ELR (cell line): ENCODE results near the gene NTMT1.
A peak's percentile ranks its signal among the peaks of the same experiment; 100 is the strongest.

Source experiments
- DNase-seq: peaks from one replicate; pipeline ENCODE4 v3.0.0-alpha.2; 2015; ENCODE audit warnings: low read depth

The NTMT1 gene

DNA sequence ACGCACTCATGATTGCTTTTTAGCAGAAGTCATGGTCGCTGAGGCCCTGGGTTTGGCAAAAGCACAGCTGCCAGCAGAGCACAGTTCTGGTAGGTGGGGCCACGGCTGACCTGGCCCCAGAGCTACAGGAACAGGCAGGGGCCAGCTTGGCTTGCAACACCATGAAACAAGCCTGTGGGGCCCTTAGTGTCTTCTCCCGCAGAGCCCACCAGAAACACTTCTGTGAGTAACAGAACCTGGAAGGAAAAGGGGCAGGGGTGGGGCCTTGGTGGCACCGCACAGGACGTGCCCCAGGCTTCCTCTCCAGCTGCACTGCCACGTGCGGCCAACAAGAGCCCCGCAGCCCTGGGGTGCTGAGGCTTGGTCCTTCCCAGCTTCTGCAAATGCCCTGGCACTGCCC lies 11.1 kb downstream of the NTMT1 start:
- no peak for DNase-seq

- DNase-seq, result no peak
These were observed 11.9 kb downstream of the NTMT1 start for GRCh38 chr9:129637673-129638439.

DNA sequence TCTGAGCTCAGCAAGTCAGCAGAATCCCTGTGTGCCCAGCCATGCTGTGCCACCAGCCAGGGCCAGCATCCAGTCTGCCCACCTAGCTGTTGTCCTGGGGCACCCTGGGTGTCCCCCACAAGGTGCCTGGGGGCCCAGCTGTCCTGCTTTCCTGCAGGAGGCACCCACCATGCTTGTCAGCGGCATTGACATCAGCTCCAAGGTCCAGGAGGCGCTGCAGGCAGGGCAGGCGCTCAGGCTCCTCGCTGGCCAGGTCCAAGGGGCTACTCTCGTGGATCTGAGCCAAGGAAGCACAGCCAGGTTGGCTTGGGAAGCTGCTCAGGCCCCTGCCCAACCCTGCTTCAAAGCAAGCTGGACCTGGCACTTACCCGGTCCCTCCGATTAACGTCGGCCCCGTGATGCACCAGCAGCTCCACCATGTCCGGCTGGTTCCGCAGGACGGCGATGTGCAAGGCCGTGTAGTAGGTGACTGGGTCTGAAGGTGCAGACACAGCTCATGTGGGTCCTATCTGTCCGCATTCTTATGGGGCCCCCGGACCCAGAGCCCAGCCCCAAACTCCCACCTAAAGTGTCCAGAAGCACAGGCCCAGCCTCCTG lies 13.2 kb downstream of the NTMT1 start:
- DNase-seq, result no peak

DNA sequence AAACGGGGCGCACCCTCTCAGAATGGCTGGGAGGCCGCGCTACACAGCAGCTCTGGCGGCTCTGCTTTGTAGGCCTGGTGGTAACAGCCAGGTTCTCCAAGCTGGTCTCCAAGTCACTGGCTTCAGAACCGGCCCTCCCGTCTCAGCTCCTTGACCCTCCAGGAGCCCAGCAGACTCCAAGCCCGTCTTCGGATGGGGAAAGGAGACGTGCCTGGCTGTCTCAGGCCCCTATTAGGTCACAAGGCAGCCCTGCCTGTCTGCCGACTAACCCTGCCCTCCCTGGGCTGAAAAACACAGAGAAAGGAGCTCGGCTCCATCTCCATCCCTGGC lies 13.8 kb downstream of the NTMT1 start:
- no peak for DNase-seq

DNA sequence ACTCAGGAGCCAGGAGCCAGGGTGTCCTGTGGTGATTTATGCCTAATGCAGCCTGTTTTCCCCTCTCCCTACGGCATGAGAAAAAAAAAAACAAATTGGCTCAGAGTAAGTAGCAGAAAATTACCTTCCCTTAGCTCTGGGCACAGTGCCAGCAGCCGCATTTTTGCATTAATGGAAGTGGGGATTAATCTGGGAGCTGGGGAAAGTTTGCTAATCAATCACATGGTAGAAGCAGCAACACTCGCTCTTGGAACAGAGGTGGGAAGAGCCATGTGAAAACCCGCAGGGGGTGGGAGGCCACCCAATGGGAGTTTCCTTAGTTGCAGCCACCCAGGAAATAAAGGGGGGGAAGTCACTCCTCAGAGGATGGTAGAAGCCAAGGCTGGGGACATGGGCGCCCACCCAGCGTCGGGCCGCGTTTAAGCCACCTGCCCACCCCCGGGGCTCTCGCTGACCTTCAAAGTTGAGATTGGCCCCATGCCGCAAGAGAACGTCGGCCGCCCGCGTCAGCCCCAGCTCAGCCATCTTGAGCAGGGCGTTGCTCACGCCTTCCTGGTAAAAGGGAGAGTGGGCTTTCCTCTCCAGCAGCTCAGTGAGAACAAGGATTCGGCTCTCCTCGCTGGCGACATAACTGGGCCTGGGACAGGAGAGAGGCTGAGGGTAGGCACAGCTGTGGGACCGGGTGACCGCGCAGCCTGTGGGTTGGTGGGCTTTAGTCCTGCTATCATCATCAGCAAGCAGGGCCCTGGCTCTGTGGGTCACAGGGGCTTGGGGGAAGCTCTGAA lies 14.3 kb downstream of the NTMT1 start:
- no peak for DNase-seq

GRCh38 chr9:129640871-129641749 lies 15.1 kb downstream of the NTMT1 start:
- DNase-seq, result no peak

DNA sequence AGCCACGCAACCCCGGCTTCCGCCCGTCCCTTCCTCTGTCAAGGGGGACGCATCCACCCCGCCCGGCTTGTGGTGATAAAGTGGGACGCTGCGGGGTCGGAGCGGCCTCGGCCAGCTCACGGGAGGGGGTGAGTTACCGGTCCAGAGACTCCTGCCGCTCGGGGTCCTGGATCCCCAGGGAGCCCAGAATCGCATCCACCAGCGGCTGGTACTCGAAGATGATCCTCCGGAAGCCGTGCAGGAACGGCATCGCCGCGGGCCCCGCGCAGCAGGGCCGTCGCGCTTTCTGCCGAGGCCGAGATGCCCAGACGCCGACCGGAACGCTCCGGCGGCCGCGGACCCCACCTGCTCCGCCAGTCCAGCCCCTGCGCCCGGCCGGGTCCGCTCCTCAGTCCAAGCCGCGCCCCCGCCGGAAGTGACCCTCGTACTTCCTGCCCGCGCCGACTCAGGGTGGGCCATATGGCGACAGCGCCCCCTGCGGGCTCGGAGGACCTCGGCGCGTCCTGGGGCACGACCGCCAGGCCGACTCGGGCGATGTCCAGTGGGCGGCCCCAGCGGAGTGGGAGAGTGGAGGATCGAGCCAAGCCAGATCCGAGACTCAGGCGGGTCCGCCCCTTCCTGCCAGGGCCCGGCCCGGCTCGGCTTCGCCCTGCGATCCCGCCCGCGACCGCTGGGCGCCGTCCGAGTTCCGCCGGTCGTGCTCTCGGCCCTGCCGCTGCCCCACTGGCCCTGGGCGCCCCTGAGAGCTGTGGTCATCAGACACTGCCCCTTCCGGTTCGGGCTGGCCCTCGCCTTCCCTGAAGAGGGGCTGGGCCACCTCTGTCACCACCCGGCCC lies 16.0 kb downstream of the NTMT1 start, which contains the start of gene ASB6:
ASB6 (minus strand) TSS at position 402 of the 836 bp plus-strand sequence; CDS start at position 250, 152 bp downstream.
- DNase-seq, result peak; percentile 96

- no peak for DNase-seq
These were observed 17.7 kb downstream of the NTMT1 start for GRCh38 chr9:129643706-129644105.

- no peak for DNase-seq
These were observed 18.4 kb downstream of the NTMT1 start for GRCh38 chr9:129644365-129644764.

DNA sequence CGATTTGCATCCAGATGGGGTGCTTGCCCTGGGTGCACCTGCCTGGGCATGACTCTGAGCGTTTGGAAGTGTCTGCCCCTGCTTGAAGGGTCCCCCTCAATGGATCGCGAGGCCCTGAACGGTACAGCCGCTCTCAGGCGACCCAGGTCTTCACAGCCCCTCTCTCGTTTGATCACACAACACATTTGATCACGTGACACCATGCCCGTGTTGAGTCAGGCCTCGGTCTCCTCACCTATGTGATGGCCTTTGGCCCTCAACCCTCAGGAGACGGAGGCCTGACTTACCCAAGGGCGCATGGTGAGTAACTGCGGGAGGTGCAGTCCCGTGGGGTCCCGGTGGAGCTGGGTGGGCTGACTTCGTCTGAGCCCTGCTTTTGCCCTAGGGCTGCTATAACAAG lies 18.9 kb downstream of the NTMT1 start:
- DNase-seq, result no peak

DNA sequence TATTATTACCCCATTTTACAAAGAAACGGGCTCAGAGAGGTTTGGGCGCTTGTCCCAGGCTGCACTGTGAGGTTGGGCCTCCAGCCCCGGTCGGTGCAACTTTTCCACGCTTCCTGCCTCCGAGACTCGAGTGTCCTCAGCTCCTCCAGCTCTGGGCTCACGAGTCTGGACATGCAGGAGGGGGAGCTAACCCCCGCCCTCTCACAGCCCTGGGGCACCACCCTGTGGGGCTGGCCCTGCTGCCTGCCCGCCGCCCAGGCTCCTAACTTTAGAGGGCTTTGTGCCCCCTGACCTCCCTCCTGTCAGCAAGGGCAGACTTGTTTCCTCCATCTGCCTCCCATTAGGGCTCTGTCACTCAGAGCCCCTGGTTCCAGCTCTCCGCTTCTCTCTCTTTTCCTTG lies 20.3 kb downstream of the NTMT1 start:
- DNase-seq, result no peak

DNA sequence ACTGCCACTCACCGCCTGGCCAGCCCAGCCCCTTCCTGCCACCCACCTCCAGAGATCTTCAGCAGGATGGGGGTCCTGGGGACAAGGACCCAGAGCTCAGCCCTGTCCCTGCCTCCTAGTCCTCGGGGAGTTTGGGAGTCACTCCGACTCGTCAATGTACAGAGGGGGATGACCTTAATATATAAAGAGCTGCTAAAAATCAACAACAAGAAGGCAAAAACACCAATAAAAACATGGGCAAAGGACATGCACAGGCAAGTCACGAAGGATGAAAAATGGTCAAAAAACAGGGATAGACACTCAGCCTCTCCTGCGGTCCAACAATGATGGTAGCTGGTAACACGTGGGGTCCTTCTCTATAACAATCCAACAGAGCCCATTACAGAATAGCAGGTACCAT lies 20.7 kb downstream of the NTMT1 start:
- no peak for DNase-seq

DNA sequence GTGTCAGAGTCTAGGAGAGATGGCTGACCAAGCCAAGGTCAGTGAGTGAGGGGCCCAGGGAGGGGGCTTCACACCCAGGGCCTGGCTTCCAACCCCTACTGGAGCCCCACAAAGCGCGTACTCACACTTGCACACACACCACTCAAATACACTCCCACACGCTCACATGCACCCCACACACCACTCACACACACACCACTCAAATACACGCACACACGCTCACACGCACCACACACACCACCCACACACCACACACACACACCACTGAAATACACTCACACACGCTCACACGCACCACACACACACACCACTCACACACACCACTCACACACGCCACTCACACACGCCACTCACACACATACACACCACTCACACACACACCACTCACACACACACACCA lies 21.7 kb downstream of the NTMT1 start:
- no peak for DNase-seq

DNA sequence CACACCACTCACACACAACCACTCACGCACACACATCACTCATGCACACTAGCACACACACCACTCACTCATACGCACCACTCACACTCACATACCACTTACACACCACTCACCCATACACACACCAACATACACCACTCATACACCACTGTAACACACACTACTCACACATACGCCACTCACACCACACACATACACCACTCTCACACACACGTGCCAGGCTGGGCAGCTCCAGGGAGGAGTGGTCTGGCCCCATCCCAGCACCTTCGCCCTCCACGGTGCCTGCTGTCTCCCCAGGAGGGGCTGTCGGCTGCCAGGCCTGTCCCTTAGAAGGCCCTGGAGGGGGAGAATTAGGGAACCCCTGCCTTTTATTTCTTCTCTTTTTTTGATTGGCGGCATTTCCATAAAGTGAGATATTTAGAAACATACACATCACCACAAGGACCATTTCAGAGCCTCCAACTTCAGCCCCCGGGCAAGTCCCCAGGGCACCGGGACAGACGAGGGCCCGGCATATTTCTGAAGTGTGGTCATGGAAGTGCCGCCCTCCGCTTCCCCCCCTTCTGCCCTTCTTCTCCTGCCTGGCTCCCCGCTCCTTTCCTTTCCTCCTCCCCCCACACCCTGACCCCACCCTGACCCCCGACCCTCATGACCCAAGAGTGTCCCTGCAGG lies 22.3 kb downstream of the NTMT1 start:
- peak; percentile 60 for DNase-seq

- no peak for DNase-seq
These were observed 22.8 kb downstream of the NTMT1 start for GRCh38 chr9:129648764-129649115.

DNA sequence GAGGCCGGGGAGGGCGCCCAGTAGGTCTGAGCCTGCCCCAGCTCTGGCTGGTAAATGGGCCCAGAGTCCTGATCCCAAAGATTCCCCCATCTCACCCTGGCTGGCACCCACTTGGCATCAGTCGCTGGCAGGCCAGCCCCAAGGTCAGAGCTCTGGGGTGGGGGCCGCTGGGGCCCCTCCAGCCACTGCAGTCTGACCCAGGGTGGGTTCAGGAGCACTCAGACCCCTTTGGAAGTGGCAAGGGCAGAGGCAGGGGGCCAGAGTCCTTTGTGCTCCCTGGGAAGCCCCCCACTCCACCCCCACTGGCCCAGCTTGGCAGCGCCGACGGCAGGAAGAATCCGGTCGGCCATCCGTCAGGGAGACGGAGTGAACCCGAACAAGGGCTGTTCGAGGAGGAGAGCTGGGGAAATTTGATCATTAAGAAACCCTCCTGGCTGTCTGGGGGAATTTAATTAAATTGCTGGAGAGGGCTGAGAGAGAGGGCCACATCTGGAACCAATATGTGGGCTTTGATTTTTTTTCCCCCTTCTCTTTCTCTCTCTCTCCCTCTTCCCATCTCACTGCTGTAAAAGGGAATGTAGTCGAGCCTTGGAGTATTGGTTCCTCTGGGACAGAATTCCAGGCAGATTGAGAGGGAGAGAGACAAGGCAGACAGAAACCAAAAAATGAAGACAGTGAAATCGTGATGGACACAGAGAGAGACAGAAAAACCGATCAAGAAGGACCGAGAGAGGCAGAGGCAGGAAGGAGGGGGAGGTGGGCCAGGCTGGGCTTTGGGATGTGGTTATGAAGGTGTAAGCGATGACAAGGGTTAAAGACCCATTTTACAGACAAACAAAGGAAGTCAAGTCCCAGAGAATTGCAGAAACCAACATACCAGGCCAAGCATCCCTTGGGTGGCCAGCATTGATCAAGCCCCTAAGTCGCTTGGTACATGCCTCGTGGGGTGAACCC lies 24.0 kb downstream of the NTMT1 start:
- DNase-seq, result no peak

DNA sequence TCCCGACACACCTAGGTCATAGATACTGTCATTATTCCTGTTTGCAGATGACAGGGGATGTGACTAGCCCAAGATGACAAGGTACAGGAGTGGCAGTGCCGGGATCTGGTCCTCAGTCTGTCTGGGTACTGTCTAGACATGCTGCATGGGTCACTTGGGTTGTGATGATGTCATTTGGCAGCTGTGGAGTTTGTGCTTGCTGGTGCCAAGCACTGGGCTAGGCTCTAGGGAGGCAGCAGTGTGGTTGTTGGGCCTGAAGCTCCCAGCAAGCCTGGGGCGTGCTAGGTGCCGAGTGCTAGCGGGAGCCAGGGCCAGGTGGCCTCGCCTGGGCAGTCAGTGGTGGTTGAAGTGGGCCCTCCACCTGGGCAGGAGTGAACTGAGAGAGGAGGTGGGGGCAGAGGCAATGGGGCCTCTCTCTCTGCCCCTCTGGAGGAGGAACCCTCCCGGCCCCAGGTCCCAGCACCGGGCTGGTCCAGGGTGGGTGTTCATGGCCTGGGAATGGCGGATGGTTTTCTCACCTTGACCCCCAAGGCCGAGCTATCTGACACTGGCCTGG lies 24.8 kb downstream of the NTMT1 start:
- DNase-seq, result no peak

DNA sequence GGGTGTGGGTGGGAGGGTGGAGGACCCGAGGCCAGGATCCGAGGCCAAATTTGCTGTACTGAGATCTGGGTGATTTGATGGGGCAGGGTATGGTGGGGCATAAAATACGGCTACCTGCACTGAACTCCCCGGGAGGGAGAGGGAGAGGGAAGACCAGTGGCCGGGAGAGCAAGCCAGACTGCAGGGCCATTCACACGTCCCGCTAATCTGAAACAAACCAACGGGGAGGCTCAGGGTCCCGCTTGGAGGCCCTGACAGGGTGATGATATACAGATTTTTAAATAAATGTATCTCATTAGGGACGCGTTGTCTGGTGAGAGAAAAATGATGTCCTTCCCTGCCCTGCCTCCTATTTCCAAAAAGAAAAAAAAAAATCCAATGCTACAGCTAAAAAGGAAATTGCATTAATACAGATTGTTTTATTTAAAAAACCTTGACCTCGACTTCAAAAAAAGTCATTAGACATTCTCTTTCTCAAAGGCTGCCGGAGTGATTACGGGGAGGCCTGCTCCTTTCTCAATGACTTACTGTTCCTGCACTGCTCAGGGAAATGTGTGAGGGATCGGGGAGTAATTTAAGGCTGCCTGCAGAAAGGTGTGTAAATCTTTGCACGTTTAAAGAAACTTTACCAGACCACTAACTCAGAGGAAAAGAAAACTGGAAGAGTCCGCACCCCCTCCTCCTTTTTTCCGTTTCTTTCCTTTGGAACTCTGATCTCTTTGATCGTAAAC lies 28.0 kb downstream of the NTMT1 start:
- no peak for DNase-seq
